ENCODE results near the gene DNM3.

Gene DNM3

DNA sequence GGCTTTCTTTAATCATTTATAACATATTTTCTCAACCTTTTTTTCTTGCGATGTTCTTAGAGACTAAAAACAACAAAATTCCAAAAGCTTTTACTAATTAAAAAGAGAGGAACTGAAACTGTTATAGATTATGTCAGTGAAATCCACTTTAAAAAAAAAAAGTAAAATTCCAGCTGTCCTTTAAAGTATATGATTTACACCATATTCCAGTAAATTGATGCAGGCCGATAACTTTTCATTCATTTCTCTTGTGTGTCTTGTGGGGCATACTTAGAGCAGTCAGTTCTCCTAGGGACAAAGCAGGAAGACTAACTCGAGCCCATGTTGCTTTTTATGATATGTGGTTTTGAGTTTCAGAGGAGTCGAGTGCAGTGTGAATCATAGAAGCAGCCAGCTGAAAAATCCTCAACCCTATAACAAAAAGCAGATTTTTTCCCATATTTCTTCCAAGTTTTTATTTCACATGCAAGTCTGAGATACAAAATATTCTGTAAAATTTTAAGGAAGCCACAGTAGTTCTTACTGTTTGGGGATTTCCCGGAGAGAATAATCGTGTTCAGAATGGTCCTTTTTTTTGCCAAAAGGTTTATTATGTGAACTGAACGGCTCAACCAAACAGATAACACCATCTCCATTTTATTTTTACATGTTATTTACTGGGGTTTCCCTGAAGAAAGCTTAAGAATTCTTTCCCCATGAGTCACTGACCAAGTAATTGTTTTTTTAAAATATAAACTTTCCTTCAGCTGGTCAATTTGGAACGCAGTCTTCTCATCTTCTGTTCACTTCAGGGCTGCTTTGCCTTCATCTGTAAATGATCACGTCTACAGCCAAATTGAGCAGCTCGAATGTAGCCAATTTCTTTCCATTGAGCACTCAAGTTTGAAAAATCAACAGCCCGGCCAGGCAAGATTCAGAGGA, 502.2 kb downstream of the DNM3 start:
- no peak overlapping the region for H3K4me3 ChIP-seq (ENCODE audit: low read depth, low read length)
- TF ChIP-seq POLR2A (IDR thresholded peaks at IDR 0.05; ENCODE audit: extremely low read depth, insufficient read length) (no peak), MYC (IDR thresholded peaks at IDR 0.05; ENCODE audit: low read depth, low read length) (no peak)
- TF ChIP-seq, protein P1, sequence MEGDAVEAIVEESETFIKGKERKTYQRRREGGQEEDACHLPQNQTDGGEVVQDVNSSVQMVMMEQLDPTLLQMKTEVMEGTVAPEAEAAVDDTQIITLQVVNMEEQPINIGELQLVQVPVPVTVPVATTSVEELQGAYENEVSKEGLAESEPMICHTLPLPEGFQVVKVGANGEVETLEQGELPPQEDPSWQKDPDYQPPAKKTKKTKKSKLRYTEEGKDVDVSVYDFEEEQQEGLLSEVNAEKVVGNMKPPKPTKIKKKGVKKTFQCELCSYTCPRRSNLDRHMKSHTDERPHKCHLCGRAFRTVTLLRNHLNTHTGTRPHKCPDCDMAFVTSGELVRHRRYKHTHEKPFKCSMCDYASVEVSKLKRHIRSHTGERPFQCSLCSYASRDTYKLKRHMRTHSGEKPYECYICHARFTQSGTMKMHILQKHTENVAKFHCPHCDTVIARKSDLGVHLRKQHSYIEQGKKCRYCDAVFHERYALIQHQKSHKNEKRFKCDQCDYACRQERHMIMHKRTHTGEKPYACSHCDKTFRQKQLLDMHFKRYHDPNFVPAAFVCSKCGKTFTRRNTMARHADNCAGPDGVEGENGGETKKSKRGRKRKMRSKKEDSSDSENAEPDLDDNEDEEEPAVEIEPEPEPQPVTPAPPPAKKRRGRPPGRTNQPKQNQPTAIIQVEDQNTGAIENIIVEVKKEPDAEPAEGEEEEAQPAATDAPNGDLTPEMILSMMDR (IDR thresholded peaks at IDR 0.05; ENCODE audit: low read depth, low read length), result no peak
- TF ChIP-seq, protein P2, sequence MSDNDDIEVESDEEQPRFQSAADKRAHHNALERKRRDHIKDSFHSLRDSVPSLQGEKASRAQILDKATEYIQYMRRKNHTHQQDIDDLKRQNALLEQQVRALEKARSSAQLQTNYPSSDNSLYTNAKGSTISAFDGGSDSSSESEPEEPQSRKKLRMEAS (IDR thresholded peaks at IDR 0.05; ENCODE audit: low read depth, low read length), result no peak
- DNase-seq (ENCODE audit: low read depth), result peak; percentile 12

DNA sequence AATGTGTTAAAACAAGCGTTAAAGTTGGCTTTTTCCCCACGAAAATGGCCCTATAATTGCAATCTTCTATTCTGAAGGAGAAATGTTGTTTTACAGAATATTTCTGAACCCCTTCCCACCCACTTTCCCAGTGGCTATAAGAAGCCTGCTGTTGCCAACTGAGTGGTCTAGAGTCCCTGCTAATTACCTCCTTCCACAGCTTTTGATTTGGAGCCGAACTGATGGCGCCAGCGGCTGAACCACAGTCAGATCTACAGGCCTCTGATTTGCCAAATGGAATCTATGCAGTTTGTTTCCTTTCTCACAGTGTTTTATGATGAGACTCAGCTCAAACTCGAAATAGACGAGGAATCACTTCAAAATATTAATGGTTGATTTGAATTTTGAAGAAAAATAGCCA, 503.1 kb downstream of the DNM3 start:
- no peak overlapping the region for H3K4me3 ChIP-seq (ENCODE audit: low read depth, low read length)
- TF ChIP-seq, protein P2 (IDR thresholded peaks at IDR 0.05; ENCODE audit: low read depth, low read length), result no peak
- TF ChIP-seq, protein P1 (IDR thresholded peaks at IDR 0.05; ENCODE audit: low read depth, low read length), result no peak
- TF ChIP-seq POLR2A (IDR thresholded peaks at IDR 0.05; ENCODE audit: extremely low read depth, insufficient read length) (no peak), MYC (IDR thresholded peaks at IDR 0.05; ENCODE audit: low read depth, low read length) (no peak)
- no peak for DNase-seq (ENCODE audit: low read depth)

DNA sequence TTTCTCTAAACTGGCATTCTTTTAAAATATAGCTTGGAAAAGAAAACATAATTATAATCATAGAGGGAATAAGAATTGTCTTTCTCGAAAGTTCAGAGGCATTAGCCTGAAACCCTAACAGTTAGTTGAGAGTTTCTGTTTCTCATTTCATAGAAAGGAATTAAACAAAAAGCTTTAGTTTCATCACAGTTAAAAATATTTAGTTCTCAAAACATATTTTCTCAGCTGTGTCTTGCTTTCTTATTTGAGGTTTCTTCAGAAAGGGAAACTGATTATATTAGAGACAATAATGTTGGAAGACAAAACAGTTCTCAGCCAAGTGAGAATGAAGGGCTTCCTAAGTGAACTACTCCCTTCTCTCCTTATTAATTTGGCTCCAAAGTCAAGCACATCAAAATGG, 503.8 kb downstream of the DNM3 start:
- no peak for DNase-seq (ENCODE audit: low read depth)
- H3K4me3 ChIP-seq (ENCODE audit: low read depth, low read length), result no peak overlapping the region
- TF ChIP-seq, protein P2 (IDR thresholded peaks at IDR 0.05; ENCODE audit: low read depth, low read length), result no peak
- TF ChIP-seq POLR2A (IDR thresholded peaks at IDR 0.05; ENCODE audit: extremely low read depth, insufficient read length), result no peak
- no peak for TF ChIP-seq MYC (IDR thresholded peaks at IDR 0.05; ENCODE audit: low read depth, low read length)
- TF ChIP-seq, protein P1 (IDR thresholded peaks at IDR 0.05; ENCODE audit: low read depth, low read length), result no peak

DNA sequence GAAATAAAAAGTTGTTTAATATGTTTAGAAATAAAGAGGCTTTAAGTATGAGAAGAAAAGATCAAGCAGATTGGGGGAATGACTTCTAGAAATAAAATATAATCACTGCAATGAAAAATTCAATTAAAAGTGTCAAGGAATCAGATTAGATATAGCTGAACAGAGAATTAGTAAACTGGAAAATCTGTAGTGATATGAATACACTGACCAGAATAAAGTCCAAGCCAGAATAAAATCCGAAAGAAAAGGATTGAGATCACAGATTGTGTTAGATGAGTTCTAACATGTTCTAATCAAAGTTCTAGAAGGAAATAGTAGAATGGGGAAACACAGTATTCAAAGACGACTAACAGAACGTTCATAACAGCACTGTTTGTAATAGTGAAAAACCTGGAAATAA, 506.1 kb downstream of the DNM3 start:
- TF ChIP-seq MYC (IDR thresholded peaks at IDR 0.05; ENCODE audit: low read depth, low read length) (no peak), POLR2A (IDR thresholded peaks at IDR 0.05; ENCODE audit: extremely low read depth, insufficient read length) (no peak)
- TF ChIP-seq, protein P2 (IDR thresholded peaks at IDR 0.05; ENCODE audit: low read depth, low read length), result no peak
- TF ChIP-seq, protein P1 (IDR thresholded peaks at IDR 0.05; ENCODE audit: low read depth, low read length), result no peak
- no peak overlapping the region for H3K4me3 ChIP-seq (ENCODE audit: low read depth, low read length)
- no peak for DNase-seq (ENCODE audit: low read depth)

DNA sequence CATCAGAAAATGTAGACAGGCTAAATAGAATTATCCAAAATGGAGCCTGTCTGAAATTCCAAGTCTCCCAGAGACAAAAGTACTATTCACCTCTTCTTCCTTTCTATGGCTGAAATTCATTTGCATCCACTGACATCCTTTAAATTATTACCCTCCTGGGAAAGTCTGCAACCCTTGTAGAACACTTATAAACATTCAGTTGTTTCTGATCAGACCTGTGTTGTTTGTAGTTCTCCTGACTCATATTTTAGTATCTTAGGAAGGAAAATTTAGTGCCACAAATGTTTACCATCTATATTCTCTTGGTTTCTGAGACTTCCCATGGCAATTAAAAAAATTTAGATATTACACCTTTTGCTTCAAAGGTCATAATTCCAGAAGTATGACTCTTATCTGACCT, 509.6 kb downstream of the DNM3 start:
- TF ChIP-seq MYC (IDR thresholded peaks at IDR 0.05; ENCODE audit: low read depth, low read length) (no peak), POLR2A (IDR thresholded peaks at IDR 0.05; ENCODE audit: extremely low read depth, insufficient read length) (no peak)
- TF ChIP-seq, protein P2 (IDR thresholded peaks at IDR 0.05; ENCODE audit: low read depth, low read length), result no peak
- TF ChIP-seq, protein P1 (IDR thresholded peaks at IDR 0.05; ENCODE audit: low read depth, low read length), result no peak

More for the DNA sequence above, 509.6 kb downstream of the DNM3 start:
- H3K4me3 ChIP-seq (ENCODE audit: low read depth, low read length), result no peak overlapping the region
- DNase-seq (ENCODE audit: low read depth), result no peak
